HepG2 (cell line): ENCODE results near the gene MST1R.

ENCODE experiments used
- AGO2 ChIP-seq: fragments of 200-400 bp; formaldehyde crosslinking; optimal IDR thresholded peaks from 2 replicates; pipeline ENCODE3; 2017; ENCODE audit warnings: mild to moderate bottlenecking, low read depth, low read length, moderate library complexity
- ASH2L ChIP-seq: fragments of 300-600, 200-600 bp; sonication (generic); IDR thresholded peaks from 2 replicates; pipeline ENCODE4 v1.7.0; 2017; ENCODE audit warnings: low read depth, mild to moderate bottlenecking, moderate library complexity, mixed read lengths, low read length; ENCODE audit not compliant: insufficient read length
- FOSL1 ChIP-seq: sonication (generic); formaldehyde crosslinking; IDR thresholded peaks from 2 replicates; pipeline ENCODE4 v1.9.0; 2021; ENCODE audit warnings: missing genetic modification reagents, borderline replicate concordance
- NR2C2 ChIP-seq: sonication (generic); formaldehyde crosslinking; IDR thresholded peaks from 2 replicates; pipeline ENCODE4 v1.4.0; 2020; ENCODE audit warnings: missing genetic modification reagents, mild to moderate bottlenecking, moderate library complexity, borderline replicate concordance
- PLRG1 ChIP-seq: fragments of 450-650 bp; conservative IDR thresholded peaks from 2 replicates; pipeline ENCODE4 v1.6.1; 2016
- SIN3A ChIP-seq: IDR thresholded peaks from 2 replicates; pipeline ENCODE4 v1.6.1; 2011; ENCODE audit warnings: low read depth, mild to moderate bottlenecking, control low read depth, low read length, borderline replicate concordance
- SRSF1 ChIP-seq: fragments of 200-400 bp; formaldehyde crosslinking; optimal IDR thresholded peaks from 2 replicates; pipeline ENCODE3; 2017; ENCODE audit warnings: mild to moderate bottlenecking, low read depth, low read length, moderate library complexity
- TAF1 ChIP-seq: sonication (generic); formaldehyde crosslinking; IDR thresholded peaks from 2 replicates; pipeline ENCODE4 v1.4.0; 2020; ENCODE audit warnings: missing genetic modification reagents
- TARDBP ChIP-seq: sonication (generic); formaldehyde crosslinking; IDR thresholded peaks from 2 replicates; pipeline ENCODE4 v1.8.0; 2022; ENCODE audit warnings: mild to moderate bottlenecking, missing genetic modification reagents
- TCF7 ChIP-seq: sonication (generic); IDR thresholded peaks from 2 replicates; pipeline ENCODE4 v1.6.1; 2016; ENCODE audit warnings: antibody characterized with exemption, low read depth
- YY1 ChIP-seq: IDR thresholded peaks from 2 replicates; pipeline ENCODE4 v1.6.1; 2011; ENCODE audit warnings: low read length, low read depth, moderate library complexity, mild to moderate bottlenecking; ENCODE audit not compliant: insufficient read depth, insufficient replicate concordance

DNA sequence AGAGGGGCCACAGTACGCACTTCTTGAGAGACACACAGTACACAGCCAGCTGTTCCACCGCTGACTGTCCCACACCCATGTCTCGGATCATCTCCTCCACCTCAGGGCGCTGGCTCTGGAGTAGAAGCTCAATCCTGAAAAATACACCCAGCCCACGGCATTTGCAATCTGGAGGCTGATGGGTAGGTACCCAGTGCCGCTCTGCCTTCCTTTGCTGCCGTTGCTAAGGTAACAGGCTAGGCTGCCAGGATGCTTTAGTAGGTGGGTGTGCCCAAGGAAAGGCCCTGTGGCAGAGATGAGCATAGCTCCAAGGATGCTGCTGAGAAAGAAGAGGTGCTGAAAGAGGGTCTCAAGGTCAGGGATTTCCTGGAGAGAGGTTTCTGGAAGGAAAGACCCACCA is 61.9 kb downstream of the MST1R start:
- TF ChIP-seq ASH2L (no peak), FOSL1 (CRISPR knock-in tag) (no peak), YY1 (no peak), SIN3A (no peak), PLRG1 (no peak), SRSF1 (no peak), TCF7 (no peak), NR2C2 (CRISPR knock-in tag) (no peak), TAF1 (CRISPR knock-in tag) (no peak), AGO2 (no peak), TARDBP (CRISPR knock-in tag) (no peak)
